ENCODE measurements around the gene PHKB. TPM values are rescaled to one million over a fixed set of nuclear protein-coding genes. Genes with fewer than 3 reads are reported as not detected.
"Not testable (repeated sequence)": the region's sequence is repeated elsewhere in the genome, so short reads cannot be mapped to it uniquely, and the experiment has no call there.

PHKB gene
- total and polyA plus RNA-seq, 3 donors from 2014 or later = 66.7 to 168 (median 136) TPM

DNA sequence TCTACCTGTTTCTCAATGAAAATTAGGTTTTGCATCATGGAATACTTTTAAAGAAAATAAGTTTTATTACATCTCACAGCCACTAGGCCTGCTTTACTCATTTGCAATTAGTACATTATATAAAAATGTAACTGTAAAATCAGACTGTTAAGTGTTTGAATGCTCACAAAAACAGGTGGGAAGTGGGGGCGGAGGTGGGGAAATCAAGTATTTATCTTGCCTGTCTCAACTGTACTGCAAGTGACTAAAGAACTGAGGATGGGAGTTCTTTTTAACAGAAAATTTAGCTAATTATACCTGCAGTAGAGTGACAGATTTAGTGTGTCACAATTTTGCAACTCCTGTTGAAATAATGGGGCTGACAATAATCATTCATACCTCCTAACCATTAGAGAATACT, 34.3 kb upstream of the PHKB start:
- no peak for DNase-seq
- Histone ChIP-seq H3K9me3 (no peaks in the 10 kb centered on the region), H3K36me3 (ENCODE audit: low read depth, missing control alignments) (no peaks in the 10 kb centered on the region), H3K27ac (no peak overlapping the region), H3K4me1 (no peaks in the 10 kb centered on the region), H3K4me3 (no peak overlapping the region), H3K27me3 (no peaks in the 10 kb centered on the region)
- 92 to 97% methylated on average over 1 of the region's 1 CpG for WGBS, 2 donors
- TF ChIP-seq, protein P1, sequence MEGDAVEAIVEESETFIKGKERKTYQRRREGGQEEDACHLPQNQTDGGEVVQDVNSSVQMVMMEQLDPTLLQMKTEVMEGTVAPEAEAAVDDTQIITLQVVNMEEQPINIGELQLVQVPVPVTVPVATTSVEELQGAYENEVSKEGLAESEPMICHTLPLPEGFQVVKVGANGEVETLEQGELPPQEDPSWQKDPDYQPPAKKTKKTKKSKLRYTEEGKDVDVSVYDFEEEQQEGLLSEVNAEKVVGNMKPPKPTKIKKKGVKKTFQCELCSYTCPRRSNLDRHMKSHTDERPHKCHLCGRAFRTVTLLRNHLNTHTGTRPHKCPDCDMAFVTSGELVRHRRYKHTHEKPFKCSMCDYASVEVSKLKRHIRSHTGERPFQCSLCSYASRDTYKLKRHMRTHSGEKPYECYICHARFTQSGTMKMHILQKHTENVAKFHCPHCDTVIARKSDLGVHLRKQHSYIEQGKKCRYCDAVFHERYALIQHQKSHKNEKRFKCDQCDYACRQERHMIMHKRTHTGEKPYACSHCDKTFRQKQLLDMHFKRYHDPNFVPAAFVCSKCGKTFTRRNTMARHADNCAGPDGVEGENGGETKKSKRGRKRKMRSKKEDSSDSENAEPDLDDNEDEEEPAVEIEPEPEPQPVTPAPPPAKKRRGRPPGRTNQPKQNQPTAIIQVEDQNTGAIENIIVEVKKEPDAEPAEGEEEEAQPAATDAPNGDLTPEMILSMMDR (IDR thresholded peaks at IDR 0.05) = no peak
- TF ChIP-seq POLR2A (IDR thresholded peaks at IDR 0.05) = no peak
- intact Hi-C loops (cut with DNase I; ENCODE audit: low total_unique reads) = no loop called here

DNA sequence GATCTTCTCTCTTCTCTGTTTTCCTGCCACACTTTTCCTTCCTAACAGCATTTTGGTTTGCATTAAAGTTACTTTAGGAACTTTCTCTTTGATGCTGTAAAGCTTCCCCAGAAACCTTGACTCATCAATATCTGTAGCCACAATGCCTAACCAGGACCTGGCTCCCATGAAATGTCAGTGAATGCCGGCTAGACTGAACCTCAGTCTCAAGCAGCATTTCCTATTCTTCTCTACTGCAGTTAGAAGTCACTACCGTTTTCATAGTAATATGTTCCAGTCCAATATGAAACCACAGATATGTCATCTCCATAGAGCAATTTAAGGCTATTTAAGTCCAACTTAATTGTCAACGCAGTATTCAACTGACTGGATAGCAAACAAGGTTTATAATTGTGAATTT, 29.2 kb upstream of the PHKB start:
- no peaks in the 10 kb centered on the region for H3K36me3 ChIP-seq (ENCODE audit: low read depth, missing control alignments)
- H3K27ac ChIP-seq = no peak overlapping the region
- H3K4me1 ChIP-seq = no peaks in the 10 kb centered on the region
- DNase-seq = no peak
- intact Hi-C loops (cut with DNase I; ENCODE audit: low total_unique reads) = no loop called here
- H3K4me3 ChIP-seq = no peak overlapping the region
- no peaks in the 10 kb centered on the region for H3K27me3 ChIP-seq
- WGBS, 2 donors = 86 to 91% methylated on average over 3 of the region's 3 CpGs
- no peaks in the 10 kb centered on the region for H3K9me3 ChIP-seq
- TF ChIP-seq, protein P1 (IDR thresholded peaks at IDR 0.05) = no peak
- TF ChIP-seq POLR2A (IDR thresholded peaks at IDR 0.05) = no peak

DNA sequence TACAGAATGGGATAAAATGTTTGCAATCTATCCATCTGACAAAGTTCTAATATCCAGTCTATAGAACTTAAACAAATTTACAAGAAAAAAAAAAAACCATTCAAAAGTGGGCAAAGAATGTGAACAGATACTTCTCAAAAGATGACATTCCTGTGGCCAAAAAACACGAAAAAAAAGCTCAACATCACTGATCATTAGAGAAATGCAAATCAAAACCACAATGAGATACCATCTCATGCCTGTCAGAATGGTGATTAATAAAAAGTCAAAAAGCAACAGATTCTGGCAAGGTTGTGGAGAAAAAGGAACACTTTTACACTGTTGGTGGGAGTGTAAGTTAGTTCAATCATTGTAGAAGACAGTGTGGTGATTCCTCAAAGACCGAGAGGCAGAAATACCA, 26.9 kb upstream of the PHKB start:
- H3K9me3 ChIP-seq; intact Hi-C loops (cut with DNase I; ENCODE audit: low total_unique reads); H3K4me1 ChIP-seq; H3K4me3 ChIP-seq; H3K36me3 ChIP-seq (ENCODE audit: low read depth, missing control alignments); H3K27ac ChIP-seq; DNase-seq; H3K27me3 ChIP-seq: not testable (repeated sequence)
- 91 to 93% methylated on average over 2 of the region's 2 CpGs for WGBS, 2 donors

DNA sequence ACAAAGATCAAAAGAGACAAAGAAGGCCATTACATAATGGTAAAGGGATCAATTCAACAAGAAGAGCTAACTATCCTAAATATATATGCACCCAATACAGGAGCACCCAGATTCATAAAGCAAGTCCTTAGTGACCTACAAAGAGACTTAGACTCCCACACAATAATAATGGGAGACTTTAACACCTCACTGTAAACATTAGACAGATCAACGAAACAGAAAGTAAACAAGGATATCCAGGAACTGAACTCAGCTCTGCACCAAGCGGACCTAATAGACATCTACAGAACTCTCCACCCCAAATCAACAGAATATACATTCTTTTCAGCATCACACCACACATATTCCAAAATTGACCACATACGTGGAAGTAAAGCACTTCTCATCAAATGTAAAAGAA, 21.1 kb upstream of the PHKB start:
- H3K9me3 ChIP-seq; H3K36me3 ChIP-seq (ENCODE audit: low read depth, missing control alignments); intact Hi-C loops (cut with DNase I; ENCODE audit: low total_unique reads); H3K27ac ChIP-seq; H3K4me1 ChIP-seq; DNase-seq; H3K4me3 ChIP-seq; H3K27me3 ChIP-seq: not testable (repeated sequence)
- WGBS, 2 donors = 93 to 98% methylated on average over 3 of the region's 3 CpGs

DNA sequence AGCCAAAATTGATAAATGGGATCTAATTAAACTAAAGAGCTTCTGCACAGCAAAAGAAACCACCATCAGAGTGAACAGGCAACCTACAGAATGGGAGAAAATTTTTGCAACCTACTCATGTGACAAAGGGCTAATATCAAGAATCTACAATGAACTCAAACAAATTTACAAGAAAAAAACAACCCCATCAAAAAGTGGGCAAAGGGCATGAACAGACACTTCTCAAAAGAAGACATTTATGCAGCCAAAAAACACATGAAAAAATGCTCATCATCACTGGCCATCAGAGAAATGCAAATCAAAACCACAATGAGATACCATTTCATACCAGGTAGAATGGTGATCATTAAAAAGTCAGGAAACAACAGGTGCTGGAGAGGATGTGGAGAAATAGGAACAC, 18.2 kb upstream of the PHKB start:
- H3K36me3 ChIP-seq (ENCODE audit: low read depth, missing control alignments); intact Hi-C loops (cut with DNase I; ENCODE audit: low total_unique reads); H3K27me3 ChIP-seq; DNase-seq; H3K9me3 ChIP-seq; H3K4me1 ChIP-seq; H3K27ac ChIP-seq; H3K4me3 ChIP-seq: not testable (repeated sequence)

DNA sequence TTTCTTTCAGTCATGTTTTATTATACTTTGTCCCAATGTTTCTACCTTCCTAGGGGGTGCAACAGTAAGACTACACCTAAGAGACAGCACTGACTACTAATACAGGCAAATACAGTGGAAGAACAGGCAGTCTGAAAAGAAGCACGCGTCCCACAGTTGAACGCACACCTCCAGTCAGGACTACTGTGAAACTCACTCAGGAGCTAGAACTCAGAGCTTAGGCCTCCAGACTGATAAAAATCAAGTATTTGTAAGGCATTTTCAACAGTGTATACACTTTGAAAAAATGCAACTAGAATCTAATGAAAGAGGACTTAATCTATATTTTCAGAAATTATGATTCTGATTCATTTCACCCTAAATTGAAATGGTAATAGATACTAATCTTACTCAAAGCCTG, 14.7 kb upstream of the PHKB start:
- no peak for DNase-seq
- intact Hi-C loops (cut with DNase I; ENCODE audit: low total_unique reads) = no loop called here
- WGBS, 2 donors = 94% methylated on average over 3 of the region's 3 CpGs
- Histone ChIP-seq H3K4me1 (peaks cover 6% of the 10 kb centered on the region), H3K4me3 (no peak overlapping the region), H3K27ac (peak overlapping the region in 1 of 2 donors; percentile 26), H3K36me3 (ENCODE audit: low read depth, missing control alignments) (no peaks in the 10 kb centered on the region), H3K27me3 (no peaks in the 10 kb centered on the region), H3K9me3 (no peaks in the 10 kb centered on the region)
- TF ChIP-seq, protein P1 (IDR thresholded peaks at IDR 0.05) = no peak
- TF ChIP-seq POLR2A (IDR thresholded peaks at IDR 0.05) = no peak
